GM21786 (cell line): ENCODE measurements around the gene PIBF1.
A peak's percentile ranks its signal among the peaks of the same experiment; 100 is the strongest.
"Not testable (repeated sequence)": the region's sequence is repeated elsewhere in the genome, so short reads cannot be mapped to it uniquely, and the experiment has no call there.

Experiments used
- ATAC-seq: cut with Tn5 transposase; IDR thresholded peaks from one replicate; pipeline ENCODE4 v1.9.1; 2021; ENCODE audit not compliant: unreplicated experiment

The PIBF1 gene

DNA sequence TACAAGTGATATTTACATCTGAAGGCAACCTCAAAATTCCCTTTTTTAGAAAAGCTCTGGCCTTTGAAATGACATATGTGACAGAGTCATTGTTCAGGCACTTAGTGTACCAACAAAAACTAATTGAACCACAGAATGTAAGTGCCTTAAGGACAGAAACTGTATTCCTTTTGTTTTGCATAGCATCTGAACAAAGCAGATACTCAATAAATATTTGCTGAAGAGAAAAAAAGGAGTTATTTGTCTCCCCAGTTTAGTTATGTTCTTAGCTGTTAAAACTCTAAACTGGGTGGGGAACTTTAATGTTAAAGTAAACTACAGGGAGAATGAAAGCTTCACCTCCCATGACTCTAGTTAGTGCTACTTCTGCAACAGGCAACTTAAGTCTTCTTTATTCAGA is 220.0 kb downstream of the PIBF1 start:
- no peak for ATAC-seq

DNA sequence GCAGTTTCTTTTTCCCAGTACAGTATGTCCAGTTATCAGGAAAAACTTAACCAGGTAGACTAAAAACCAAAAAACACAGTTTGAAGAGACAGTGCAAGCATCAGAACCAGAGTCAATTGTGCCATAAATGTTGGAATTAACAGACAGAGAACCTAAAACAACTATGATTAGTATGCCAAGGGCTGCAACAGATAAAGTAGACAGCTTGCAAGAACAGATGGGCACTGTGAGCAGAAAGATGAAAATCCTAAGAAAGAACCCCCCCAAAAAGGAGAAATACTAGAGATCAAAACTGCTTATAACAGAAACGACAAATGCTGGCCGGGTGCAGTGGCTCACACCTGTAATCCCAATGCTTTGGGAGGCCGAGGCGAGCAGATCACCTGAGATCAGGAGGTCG is 229.8 kb downstream of the PIBF1 start:
- ATAC-seq: no peak

DNA sequence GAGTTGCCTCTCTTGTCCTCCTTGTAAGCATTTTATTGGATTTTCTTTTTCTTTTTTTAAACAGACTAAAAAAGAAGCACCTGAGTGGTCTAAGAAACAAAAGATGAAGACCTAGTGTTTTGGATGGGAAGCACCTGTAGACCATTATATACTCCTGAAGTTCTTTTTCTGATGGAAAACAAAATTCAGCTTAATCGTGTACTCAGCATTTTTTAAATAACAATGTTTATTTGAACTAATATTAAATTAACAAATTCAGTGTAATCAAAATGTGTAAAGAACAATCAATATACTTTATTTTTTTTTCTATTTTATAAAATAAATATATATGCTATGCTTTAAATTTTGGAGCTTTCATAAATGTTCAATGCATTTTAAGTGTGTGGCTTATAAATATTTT is 233.9 kb downstream of the PIBF1 start:
- ATAC-seq: no peak

DNA sequence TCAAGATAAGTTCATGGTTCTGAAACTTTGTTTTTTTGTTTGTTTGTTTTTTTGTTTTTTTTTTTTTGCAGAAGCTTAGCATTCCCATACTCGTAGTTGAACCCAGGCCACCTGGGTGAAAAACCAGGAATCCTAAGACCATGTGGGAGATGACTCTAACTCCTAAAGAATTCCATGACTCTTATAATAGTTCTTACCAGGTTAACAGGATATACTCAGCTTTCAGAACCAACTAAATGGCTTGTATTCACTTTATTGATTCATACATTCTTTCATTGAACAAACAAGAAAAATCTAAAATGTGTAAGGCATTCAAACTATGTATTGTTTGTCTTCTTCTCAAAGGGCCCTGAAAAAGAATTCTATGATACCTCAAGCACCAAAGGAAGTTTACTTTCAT is 236.4 kb downstream of the PIBF1 start:
- ATAC-seq: no peak

DNA sequence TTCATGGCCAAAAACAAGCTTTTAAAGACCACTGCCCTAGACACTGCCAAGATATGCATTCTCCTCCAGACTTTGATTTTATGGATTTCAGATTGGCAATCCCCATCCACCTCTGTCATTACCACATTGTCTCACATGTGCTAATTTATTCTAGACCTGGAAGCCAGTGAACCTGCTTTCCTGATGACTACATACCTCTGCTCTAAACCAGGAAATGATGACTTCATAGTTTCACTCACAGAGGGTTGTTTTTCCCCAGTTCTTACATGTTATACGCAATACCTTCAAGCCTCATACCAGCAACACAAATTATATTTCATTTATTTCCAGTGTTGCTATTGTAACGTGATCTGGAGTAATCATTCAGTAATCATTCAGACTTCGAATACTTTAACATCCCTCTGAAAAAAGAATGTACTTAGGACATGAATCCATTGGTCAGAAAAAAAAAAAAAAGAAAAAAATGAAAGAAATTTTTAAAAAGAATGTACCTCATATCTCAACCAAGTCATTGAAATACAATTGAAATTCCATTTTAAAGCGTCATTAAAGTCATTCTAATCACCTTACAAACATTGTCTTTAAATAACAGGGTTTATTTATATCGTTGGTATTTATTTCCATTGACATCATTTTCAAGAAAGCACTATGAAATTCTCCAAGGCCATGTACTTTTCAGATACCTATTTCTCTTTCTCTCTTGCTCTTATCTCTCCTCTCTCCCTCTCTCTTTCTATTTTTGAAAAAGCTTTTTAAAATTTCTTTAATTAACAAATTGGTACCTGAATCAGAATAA is 243.5 kb downstream of the PIBF1 start:
- ATAC-seq: no peak

DNA sequence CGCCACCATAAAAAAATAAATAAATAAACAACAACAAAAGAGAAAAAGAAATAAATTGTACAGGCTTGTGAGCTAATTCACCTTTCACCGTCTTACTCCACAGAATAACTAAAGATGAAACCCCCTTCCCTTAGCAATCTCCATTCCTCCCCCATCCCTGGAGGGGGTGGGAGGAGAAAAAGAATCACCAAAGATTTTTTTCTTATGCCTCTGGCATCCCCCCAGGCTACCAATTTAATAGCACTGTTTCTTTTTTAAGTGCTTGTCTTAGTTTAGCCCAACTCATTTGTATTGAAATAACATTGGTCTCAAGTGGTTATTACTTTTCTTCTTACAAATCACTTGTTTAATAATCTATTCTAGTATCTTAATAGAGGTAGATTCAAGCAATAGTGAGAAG is 253.0 kb downstream of the PIBF1 start:
- ATAC-seq: no peak

DNA sequence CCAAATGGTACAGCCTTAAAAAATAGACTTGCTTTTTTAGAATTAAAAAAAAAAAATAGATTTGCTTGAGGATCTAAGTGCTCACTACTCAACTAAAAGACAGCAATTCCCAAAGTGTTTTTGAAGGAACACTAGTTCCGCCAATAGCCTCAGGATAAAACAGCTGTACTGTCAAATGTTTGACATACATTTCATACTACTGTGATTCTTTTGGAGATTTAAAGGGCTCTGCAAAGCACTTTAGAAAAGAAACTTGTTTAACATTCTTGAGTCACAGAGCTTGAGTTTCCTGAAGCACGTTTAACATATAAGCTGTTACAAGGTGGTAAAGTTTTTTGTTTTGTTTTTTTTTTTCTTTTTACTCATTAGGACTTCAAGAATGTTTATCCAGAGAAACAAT is 253.7 kb downstream of the PIBF1 start:
- ATAC-seq: no peak

DNA sequence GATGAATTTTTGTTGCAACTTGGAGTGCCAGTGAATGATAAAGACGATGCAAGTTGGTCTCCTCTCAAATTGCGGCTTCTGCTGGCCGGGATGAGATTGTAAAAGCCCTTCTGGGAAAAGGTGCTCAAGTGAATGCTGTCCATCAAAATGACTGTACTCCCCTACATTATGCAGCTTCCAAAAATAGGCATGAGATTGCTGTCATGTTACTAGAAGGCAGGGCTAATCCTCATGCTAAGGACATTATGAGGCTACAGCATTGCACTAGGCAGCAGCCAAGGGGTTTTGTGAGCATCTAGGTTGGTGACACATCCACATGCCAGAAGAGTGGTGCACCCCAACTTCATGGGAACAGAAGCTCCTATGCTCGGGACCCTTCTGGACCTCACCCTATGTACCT is 254.6 kb downstream of the PIBF1 start:
- ATAC-seq: no peak

DNA sequence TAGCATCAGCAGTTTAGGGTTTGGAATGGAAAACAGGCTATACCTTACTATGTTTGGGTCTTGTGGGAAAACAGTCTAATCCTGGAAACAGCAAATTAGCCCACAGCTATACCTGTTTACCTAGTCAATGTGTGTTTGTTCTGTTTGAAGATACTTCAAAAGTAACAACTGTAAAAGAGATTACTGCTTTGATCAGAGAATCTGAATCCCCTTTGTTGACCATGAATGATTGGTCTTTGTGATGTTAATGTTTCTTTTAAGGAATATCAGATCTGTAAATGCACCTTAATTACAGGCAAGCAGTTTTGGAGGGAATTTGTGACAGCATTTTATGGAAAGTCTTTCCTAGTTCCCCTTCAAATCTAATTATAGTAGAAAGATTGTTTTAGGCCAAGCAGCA is 256.1 kb downstream of the PIBF1 start:
- ATAC-seq: no peak

DNA sequence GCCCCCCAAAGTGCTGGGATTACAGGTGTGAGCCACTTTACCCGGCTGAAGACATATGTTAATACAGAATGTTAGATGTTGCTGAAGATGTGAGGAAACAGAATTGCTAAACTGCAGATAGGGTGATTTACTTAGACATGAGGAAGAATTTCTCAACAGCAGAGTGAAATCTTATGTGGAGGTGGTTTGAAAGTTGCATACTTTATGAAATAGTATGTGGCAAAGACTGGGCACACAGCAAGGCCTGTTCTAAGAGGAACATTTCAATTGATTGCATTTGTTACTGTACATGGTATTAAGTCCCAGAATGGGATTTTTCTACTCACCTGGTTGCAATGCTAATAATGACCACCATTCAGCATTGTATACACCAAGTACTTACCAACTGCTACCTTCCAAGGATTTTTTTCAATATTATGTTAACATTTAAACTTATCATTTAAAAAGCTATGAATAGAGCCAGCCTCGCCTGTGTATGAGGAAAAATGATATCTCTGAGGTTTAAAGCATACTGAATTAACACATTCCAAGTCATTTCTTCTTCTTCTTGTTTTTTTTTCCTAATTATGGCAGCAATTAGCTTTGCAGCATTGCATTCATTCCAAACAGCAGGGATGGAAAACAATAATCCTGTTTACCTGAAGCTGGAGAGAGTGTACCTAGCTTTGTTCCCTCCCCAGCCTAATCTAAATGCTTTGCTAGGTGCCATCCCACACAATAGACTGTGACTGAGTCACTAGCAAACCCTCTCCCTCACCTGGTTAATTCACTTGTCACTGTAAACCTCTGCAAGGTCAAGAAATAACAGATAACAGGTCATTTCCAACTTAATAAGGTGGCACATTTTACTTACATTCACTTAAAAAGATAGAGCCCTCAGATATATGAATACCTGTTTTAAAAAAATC is 257.5 kb downstream of the PIBF1 start:
- no peak for ATAC-seq

DNA sequence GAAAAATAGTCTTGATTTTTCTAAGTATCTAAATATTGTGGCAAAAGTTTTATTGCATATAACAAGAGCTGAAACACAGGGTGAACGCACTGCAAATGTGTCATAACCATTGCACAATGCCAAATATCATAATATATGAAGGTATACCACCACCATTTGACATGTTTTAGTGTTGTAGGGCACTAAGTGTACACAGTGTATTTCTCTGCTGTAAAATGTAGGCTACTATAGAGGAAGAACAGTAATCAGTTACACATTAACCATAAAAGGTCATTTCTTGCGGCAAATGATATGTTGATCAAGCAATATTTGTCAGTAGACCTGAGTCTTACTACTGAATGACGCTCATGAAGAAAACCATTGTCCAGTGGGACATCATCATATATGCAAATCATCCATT is 258.6 kb downstream of the PIBF1 start:
- no peak for ATAC-seq

DNA sequence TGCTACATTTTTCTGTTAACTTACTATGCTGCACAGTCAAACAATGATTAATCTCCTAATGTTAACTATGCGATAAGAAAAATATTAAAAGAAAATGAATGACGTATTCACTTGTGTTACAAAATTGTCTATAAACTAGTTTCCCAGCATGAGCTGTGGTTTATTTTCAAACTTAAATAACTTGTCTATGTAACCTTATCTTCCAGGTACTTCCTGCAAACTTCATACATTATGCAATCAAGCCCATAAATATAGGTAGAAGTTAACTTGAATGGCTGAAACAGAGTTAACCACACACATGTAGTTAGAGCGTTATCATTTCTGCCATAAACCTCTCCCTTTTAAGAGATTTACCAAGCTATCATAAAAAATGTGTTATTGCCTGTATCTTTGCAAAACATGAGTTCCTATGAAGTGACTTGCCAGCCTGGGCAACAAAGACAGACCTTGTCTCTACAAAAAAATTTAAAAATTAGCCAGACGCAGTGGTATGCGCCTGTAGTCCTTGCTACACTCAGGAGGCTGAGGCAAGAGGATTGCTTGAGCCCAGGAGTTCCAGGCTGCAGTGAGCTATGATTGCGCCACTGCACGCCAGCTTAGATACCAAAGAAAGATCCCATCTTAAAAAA is 259.1 kb downstream of the PIBF1 start:
- ATAC-seq: no peak

DNA sequence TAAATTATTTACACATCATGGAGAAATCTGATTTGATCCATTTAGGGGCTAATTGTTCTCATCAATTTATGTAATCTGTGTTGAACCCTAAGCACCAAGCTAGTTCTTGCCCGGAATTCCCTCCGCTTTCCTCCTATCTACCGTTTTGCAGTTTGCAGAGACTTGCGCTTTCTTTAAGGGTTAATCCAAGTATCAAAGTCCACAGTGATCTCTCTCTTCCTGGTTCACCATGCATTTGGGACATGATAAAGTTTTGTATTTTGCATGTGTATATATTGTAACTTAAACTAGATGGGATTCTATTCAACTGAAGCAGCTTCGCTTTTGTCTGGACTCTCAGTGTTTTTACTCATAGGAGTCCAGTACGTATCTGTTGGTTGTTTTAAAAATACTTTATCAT is 263.1 kb downstream of the PIBF1 start:
- no peak for ATAC-seq

DNA sequence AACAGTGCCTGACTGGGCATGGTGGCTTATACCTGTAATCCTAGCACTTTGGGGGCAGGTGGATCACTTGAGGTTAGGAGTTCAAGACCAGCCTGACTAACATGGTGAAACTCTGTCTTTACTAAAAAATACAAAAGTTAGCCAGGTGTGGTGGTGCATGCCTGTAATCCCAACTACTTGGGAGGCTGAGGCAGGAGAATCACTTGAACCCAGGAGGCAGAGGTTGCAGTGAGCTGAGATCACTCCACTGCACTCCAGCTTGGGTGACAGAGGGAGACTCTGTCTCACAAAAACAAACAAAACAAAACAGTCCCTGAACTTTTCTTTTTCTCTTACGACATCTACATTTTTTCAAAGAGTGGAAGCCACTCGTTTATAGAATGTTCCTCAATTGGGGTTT is 266.7 kb downstream of the PIBF1 start:
- ATAC-seq: not testable (repeated sequence)

DNA sequence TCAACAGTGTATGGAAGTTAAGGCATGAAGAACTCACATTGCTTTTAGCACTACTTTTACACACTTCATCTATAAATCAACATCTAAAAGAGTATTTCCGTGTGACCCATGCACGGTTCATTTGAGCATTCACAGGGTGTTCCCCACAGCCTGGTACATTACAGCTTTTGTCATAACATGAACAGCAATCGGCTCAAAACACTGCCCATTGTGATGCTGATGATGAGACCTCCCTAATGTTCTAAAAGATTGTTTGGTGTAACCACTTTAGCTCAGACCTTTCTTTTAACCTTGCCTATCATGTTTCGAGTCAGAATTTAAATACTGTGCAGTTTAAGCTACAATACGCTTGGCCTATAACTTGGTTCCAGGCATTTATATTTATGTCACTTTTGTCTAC is 272.8 kb downstream of the PIBF1 start:
- ATAC-seq: no peak

DNA sequence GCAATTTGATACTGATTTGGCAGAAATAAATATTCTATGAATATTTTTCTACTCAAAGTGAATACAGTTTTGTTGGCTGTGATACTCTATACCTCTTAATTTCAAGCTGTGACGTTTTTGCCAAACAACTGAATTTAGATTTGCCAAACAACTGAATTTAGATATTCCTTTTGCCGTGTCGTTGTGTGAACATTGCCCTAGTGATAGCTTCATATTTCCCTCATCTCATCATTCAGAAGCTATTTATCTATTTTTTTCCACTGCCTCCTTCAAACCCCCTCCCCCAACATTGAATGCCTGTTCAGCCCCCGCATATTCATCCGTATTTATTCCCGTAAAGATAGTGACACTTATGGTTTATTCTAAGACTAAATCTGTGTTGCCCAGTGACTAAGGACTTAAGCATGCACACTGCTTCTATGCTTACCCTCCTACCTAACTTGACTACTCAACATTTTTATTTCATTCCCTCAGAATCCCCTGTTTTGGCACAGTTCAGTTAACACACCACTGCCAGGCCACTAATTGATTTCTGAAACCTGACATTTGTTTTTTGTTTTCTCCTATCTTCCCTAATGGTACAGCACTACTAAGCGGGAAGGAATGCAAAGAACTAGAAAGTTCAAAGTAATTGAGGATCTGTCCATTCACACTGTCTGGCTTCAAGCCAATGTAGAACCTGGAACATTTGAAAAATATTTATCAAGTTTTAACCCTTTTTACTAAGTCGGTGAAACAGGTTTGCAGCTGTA is 274.1 kb downstream of the PIBF1 start:
- no peak for ATAC-seq

DNA sequence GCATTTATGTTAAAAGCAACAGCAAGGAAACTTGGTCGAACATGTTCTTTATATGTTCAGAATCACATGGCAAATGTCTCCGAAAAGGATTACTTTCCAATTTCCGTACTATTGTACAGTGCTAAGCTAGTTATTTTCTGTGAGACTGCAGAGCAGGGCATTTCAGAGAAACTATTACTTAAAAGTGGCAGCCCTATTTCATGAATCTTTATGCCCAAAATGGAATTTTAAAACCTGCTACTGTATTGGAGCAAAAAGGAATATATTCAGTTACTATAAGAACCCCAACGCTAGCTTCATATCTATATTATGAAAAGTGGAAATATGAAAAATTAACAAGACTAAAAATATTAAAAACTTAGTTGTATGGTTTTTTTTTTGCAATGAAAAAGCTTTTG is 274.6 kb downstream of the PIBF1 start:
- no peak for ATAC-seq

DNA sequence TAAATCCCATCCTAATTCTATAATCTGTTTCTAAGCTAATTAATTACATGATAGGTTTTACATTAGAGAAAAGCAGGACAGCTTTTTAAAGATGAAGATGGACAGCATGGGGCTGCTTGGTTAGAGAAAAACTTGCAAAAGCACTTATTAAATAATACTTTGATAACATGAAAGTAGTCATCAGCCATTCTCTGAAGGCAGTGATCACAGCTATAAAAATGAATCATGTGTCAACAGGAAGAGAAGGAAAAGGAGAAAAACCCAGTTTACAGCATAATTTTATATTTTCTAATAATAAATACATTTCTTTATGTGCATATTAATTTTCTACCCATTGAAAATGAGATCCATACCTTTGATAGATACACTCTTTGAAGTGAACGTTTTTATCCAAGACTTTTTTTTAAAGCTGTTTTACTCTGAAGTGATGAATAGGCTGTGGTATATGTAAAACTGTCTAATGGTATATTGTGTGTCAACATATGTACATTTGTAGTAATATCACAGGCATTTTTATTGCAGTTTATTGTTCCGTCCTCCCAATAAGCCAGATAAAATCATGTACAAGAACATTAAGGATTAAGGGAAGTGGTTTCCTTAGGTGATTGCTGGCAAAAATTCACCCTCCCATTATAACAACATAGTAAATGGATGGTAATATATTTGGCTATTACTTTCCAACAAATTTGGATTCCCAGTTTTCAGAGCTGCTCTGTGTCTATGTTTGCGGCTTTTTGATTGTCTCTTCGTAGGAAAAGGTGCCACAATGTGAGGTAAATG is 275.5 kb downstream of the PIBF1 start:
- no peak for ATAC-seq

DNA sequence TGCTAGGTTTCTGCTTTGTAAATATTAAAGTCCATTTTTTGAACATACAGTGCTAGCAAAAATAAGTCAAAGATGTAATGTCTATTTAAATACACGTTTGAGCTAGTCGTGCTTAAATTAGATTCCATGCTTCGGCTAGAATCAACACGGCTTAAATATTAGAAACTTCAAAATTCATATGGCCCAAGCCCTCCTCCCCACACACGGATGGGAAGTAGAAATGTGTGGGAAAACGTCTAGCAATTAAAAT is 276.1 kb downstream of the PIBF1 start:
- no peak for ATAC-seq

DNA sequence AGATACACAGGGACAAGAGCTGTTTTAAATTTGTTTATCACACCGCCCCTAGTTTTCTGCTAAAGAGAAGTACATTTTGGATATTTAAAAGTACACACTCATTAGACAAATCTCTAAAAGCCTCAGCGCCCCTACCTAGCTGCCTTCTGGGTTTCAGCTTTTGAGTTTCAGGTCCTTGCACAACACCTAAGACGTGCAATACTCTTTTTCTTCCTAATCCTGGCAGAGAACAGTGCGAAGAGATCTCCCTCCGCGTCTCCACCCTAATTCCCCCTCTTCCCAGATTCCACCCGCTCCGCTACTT is 276.5 kb downstream of the PIBF1 start:
- peak; percentile 12 for ATAC-seq
